ENCODE measurements around the gene PRDM15. TPM values are rescaled to one million over a fixed set of nuclear protein-coding genes. Genes with fewer than 3 reads are reported as not detected.

PRDM15 gene
- total and polyA plus RNA-seq, 2 donors (not counting 3 experiments of a cell fraction or from before 2014, with no cell fraction given): 11.8 to 12.9 TPM

DNA sequence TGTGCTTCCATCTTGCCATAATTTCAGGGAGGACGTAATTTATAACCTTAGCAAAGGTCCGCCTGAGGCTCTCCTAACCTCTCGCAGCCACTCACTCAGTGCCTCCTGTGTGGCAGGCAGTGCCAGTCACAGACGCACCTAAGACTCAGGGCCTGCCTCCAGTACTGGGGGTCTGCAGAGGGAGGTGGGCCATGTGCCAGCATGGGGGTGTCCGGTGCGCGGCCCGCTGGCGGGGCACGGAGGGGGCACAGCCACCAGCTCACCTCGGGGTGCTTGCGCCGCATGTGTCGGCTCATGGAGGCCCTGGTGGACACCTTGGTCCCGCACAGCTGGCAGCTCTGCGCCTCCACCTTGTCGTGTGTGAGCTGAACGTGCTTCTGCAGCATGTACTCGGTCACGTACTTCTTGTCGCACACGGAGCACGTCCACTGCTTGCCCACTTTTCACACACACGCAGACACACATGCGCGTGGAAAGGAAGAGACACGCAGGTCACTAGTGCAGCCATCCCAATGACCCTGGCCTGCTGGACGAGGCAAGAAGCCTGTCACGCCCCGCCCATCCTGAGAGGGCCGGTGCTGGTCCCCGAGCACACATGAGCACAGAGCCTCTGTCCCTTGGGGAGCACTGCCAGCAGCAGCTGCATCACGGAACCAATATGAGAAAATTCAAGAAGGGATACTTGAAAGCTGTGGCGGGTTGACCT lies 69.1 kb downstream of the PRDM15 start:
- H3K4me1 ChIP-seq (ENCODE audit: control insufficient read depth, extremely low read depth, insufficient read depth, low read length): no peaks in the 10 kb centered on the region
- CTCF ChIA-PET: interaction anchor here (1.6 kb wide), 1 partner anchor 31 kb away, joined by 5 read pairs; no protein-coding TSS in a partner anchor
- H3K9me3 ChIP-seq (replicated peaks; ENCODE audit: control insufficient read depth, insufficient read depth, low read length): no peaks in the 10 kb centered on the region
- no peak overlapping the region for H3K27ac ChIP-seq (ENCODE audit: insufficient read depth, low read depth, low read length)
- no peaks in the 10 kb centered on the region for H4K20me1 ChIP-seq (replicated peaks; ENCODE audit: control insufficient read depth, extremely low read depth, insufficient read depth, low read length)
- H3K4me2 ChIP-seq (ENCODE audit: insufficient read depth, low read length): no peak overlapping the region
- no peaks in the 10 kb centered on the region for H3K79me2 ChIP-seq (ENCODE audit: control insufficient read depth, insufficient read depth, low read length)
- FAIRE-seq (no peak), DNase-seq (ENCODE audit: low read depth, low spot score) (no peak)
- BruUV-seq (replicated peaks): no TSS peak
- H3K4me3 ChIP-seq (replicated peaks in 1 of 3; ENCODE audit: insufficient read depth in 1 of 3, low read depth in 1 of 3, low read length in 3 of 3): no peak overlapping the region
- no peaks in the 10 kb centered on the region for H3K9me1 ChIP-seq (replicated peaks; ENCODE audit: control insufficient read depth, extremely low read depth, insufficient read depth, low read length)
- POLR2A ChIA-PET: no interaction called here
- no peak overlapping the region for H2AFZ ChIP-seq (ENCODE audit: low read depth, low read length)
- no peak overlapping the region for H3K9ac ChIP-seq (replicated peaks; ENCODE audit: extremely low read depth, insufficient read depth, low read length)
- TF ChIP-seq EZH2 (IDR thresholded peaks at IDR 0.05; ENCODE audit: borderline replicate concordance, low read depth, low read length, severe bottlenecking) (no peak), MYC (IDR thresholded peaks at IDR 0.05; ENCODE audit: low read depth, low read length) (no peak), FOS (IDR thresholded peaks at IDR 0.05; ENCODE audit: borderline replicate concordance, insufficient read depth, low read length) (no peak)
- TF ChIP-seq, protein P1, sequence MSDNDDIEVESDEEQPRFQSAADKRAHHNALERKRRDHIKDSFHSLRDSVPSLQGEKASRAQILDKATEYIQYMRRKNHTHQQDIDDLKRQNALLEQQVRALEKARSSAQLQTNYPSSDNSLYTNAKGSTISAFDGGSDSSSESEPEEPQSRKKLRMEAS (IDR thresholded peaks at IDR 0.05; ENCODE audit: insufficient read depth, insufficient read length): no peak
- TF ChIP-seq, protein P2, sequence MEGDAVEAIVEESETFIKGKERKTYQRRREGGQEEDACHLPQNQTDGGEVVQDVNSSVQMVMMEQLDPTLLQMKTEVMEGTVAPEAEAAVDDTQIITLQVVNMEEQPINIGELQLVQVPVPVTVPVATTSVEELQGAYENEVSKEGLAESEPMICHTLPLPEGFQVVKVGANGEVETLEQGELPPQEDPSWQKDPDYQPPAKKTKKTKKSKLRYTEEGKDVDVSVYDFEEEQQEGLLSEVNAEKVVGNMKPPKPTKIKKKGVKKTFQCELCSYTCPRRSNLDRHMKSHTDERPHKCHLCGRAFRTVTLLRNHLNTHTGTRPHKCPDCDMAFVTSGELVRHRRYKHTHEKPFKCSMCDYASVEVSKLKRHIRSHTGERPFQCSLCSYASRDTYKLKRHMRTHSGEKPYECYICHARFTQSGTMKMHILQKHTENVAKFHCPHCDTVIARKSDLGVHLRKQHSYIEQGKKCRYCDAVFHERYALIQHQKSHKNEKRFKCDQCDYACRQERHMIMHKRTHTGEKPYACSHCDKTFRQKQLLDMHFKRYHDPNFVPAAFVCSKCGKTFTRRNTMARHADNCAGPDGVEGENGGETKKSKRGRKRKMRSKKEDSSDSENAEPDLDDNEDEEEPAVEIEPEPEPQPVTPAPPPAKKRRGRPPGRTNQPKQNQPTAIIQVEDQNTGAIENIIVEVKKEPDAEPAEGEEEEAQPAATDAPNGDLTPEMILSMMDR (IDR thresholded peaks at IDR 0.05; ENCODE audit: extremely low read depth in 1 of 2, insufficient read depth in 1 of 2, low read depth in 1 of 2, low read length in 2 of 2): no peak
- peaks cover 0 to 6% of the 10 kb centered on the region in 2 experiments for H3K36me3 ChIP-seq (ENCODE audit: control insufficient read depth in 2 of 2, extremely low read depth in 1 of 2, insufficient read depth in 2 of 2, low read length in 2 of 2)
- intact Hi-C loops (cut with micrococcal nuclease) (no loop called here), dilution Hi-C loops (cut with MboI; ENCODE audit: extremely low pct_ligation_motif_present, low sequenced_read_pairs) (no loop called here)
- no peaks in the 10 kb centered on the region for H3K27me3 ChIP-seq (ENCODE audit: control insufficient read depth in 2 of 2, insufficient read depth in 2 of 2, low read length in 2 of 2)
